ENCODE measurements around the gene KRT86. TPM values are rescaled to one million over a fixed set of nuclear protein-coding genes. Genes with fewer than 3 reads are reported as not detected.
"Not testable (repeated sequence)": the region's sequence is repeated elsewhere in the genome, so short reads cannot be mapped to it uniquely, and the experiment has no call there.

The KRT86 gene
- polyA plus RNA-seq, 1 of the 3 experiments (the other 2 are of a cell fraction): 0.56 TPM

GRCh38 chr12:52304941-52305411, 30.5 kb downstream of the KRT86 start:
- H3K9ac ChIP-seq; H3K4me3 ChIP-seq (ENCODE audit: low read depth in 2 of 2, low read length in 1 of 2); H4K20me1 ChIP-seq (ENCODE audit: insufficient read depth); H3K4me2 ChIP-seq; H2AFZ ChIP-seq (ENCODE audit: low read depth); H3K36me3 ChIP-seq (replicated peaks in 1 of 2; ENCODE audit: control insufficient read depth in 1 of 2, insufficient read depth in 2 of 2, low read length in 1 of 2); H3K4me1 ChIP-seq (ENCODE audit: control insufficient read depth in 1 of 2, insufficient read depth in 2 of 2, low read depth in 1 of 2, low read length in 1 of 2); H3K9me3 ChIP-seq; H3F3A ChIP-seq (replicated peaks; ENCODE audit: insufficient read depth); H3K79me2 ChIP-seq (ENCODE audit: insufficient read depth); POLR2A ChIA-PET; H3K27ac ChIP-seq (ENCODE audit: low read depth in 2 of 2, low read length in 1 of 2); DNase-seq; H3K27me3 ChIP-seq (ENCODE audit: insufficient read depth); H3K9me2 ChIP-seq: not testable (repeated sequence)
- CTCF ChIA-PET: interaction anchor here (1.1 to 13.3 kb wide), 4 partner anchors 19 to 92 kb away, joined by 3 to 218 read pairs (median 18); partner anchors contain the start of gene KRT83
- WGBS (ENCODE audit: low lambda C conversion rate): 93% methylated on average over 9 of the region's 15 CpGs

- no peak overlapping the region for H2AFZ ChIP-seq (ENCODE audit: low read depth)
- POLR2A ChIA-PET: no interaction called here
These were observed 31.7 kb downstream of the KRT86 start for GRCh38 chr12:52305921-52306705.

GRCh38 chr12:52306731-52307130, 32.3 kb downstream of the KRT86 start:
- CTCF ChIA-PET: interaction anchor here (0.7 to 13.3 kb wide), 17 partner anchors 9 to 673 kb away, joined by 3 to 218 read pairs (median 4); partner anchors contain the start of gene KRT83
- H3F3A ChIP-seq (replicated peaks; ENCODE audit: insufficient read depth): no peaks in the 10 kb centered on the region
- no peak overlapping the region for H3K9ac ChIP-seq
- POLR2A ChIA-PET: no interaction called here
- no peak for DNase-seq
- no peaks in the 10 kb centered on the region for H3K27me3 ChIP-seq (ENCODE audit: insufficient read depth)
- H3K4me2 ChIP-seq: no peak overlapping the region
- H2AFZ ChIP-seq (ENCODE audit: low read depth): no peak overlapping the region
- H3K27ac ChIP-seq (ENCODE audit: low read depth in 2 of 2, low read length in 1 of 2): no peak overlapping the region
- TF ChIP-seq CHD2 (IDR thresholded peaks at IDR 0.05; ENCODE audit: low read length, partially characterized antibody): no peak
- TF ChIP-seq REST (IDR thresholded peaks at IDR 0.05; ENCODE audit: low read depth, low read length): no peak
- TF ChIP-seq YY1 (IDR thresholded peaks at IDR 0.05; ENCODE audit: low read depth): no peak
- TF ChIP-seq RFX5 (IDR thresholded peaks at IDR 0.05; ENCODE audit: low read length): no peak
- TF ChIP-seq NRF1 (IDR thresholded peaks at IDR 0.05; ENCODE audit: low read depth, low read length): no peak
- no peak for TF ChIP-seq IRF3 (IDR thresholded peaks at IDR 0.05; ENCODE audit: low read depth, low read length)
- no peak for TF ChIP-seq RAD21 (IDR thresholded peaks at IDR 0.05; ENCODE audit: low read length)
- TF ChIP-seq MXI1 (IDR thresholded peaks at IDR 0.05; ENCODE audit: low read depth, low read length): no peak
- H3K4me1 ChIP-seq (ENCODE audit: control insufficient read depth in 1 of 2, insufficient read depth in 2 of 2, low read depth in 1 of 2, low read length in 1 of 2): peaks cover 0 to 9% of the 10 kb centered on the region in 2 experiments; a peak in 1 of 4 replicates
- H3K79me2 ChIP-seq (ENCODE audit: insufficient read depth): no peaks in the 10 kb centered on the region
- H3K9me3 ChIP-seq: no peaks in the 10 kb centered on the region
- no peaks in the 10 kb centered on the region for H3K9me2 ChIP-seq
- H3K36me3 ChIP-seq (replicated peaks in 1 of 2; ENCODE audit: control insufficient read depth in 1 of 2, insufficient read depth in 2 of 2, low read length in 1 of 2): no peaks in the 10 kb centered on the region
- H3K4me3 ChIP-seq (ENCODE audit: low read depth in 2 of 2, low read length in 1 of 2): no peak overlapping the region
- WGBS (ENCODE audit: low lambda C conversion rate): 97% methylated on average over 2 of the region's 2 CpGs
- no peaks in the 10 kb centered on the region for H4K20me1 ChIP-seq (ENCODE audit: insufficient read depth)

More at GRCh38 chr12:52305921-52306705, 31.7 kb downstream of the KRT86 start:
- no peaks in the 10 kb centered on the region for H3K9me3 ChIP-seq
- H3K9me2 ChIP-seq: no peaks in the 10 kb centered on the region
- no peak overlapping the region for H3K4me3 ChIP-seq (ENCODE audit: low read depth in 2 of 2, low read length in 1 of 2)
- H3K79me2 ChIP-seq (ENCODE audit: insufficient read depth): no peaks in the 10 kb centered on the region
- no peaks in the 10 kb centered on the region for H4K20me1 ChIP-seq (ENCODE audit: insufficient read depth)
- CTCF ChIA-PET: interaction anchor here (0.7 to 13.3 kb wide), 16 partner anchors 9 to 674 kb away, joined by 3 to 218 read pairs (median 4); partner anchors contain the start of gene KRT83
- no peaks in the 10 kb centered on the region for H3F3A ChIP-seq (replicated peaks; ENCODE audit: insufficient read depth)
- no peak overlapping the region for H3K9ac ChIP-seq
- H3K27ac ChIP-seq (ENCODE audit: low read depth in 2 of 2, low read length in 1 of 2): no peak overlapping the region
- no peaks in the 10 kb centered on the region for H3K36me3 ChIP-seq (replicated peaks in 1 of 2; ENCODE audit: control insufficient read depth in 1 of 2, insufficient read depth in 2 of 2, low read length in 1 of 2)
- no peaks in the 10 kb centered on the region for H3K27me3 ChIP-seq (ENCODE audit: insufficient read depth)
- 3% methylated on average over 2 of the region's 11 CpGs for WGBS (ENCODE audit: low lambda C conversion rate)
- H3K4me2 ChIP-seq: no peak overlapping the region
- H3K4me1 ChIP-seq (ENCODE audit: control insufficient read depth in 1 of 2, insufficient read depth in 2 of 2, low read depth in 1 of 2, low read length in 1 of 2): peaks cover 0 to 9% of the 10 kb centered on the region in 2 experiments; a peak in 1 of 4 replicates
- no peak for TF ChIP-seq JUND (IDR thresholded peaks at IDR 0.05)
- TF ChIP-seq NRF1 (IDR thresholded peaks at IDR 0.05; ENCODE audit: low read depth, low read length): no peak
- TF ChIP-seq CTCF (IDR thresholded peaks at IDR 0.05): peak; percentile 52
- TF ChIP-seq RAD21 (IDR thresholded peaks at IDR 0.05; ENCODE audit: low read length): 0 out of 2 replicates have a peak, but pooled peaks have one; percentile 2
- DNase-seq: no peak
